Mesangial cell (primary cell): ENCODE data around the gene LENEP. TPM values are rescaled to one million over a fixed set of nuclear protein-coding genes. Genes with fewer than 3 reads are reported as not detected.

Source experiments
- total RNA-seq: library from RNA; depleted of rRNA; stranded (reverse); fragments of >200 nt; gene quantifications from 2 replicates; pipeline ENCODE4 v1.2.3, GENCODE V29; 2015

The LENEP gene
- 0.89 TPM in 1 of 2 replicates, not detected in the other for total RNA-seq

GRCh38 chr1:154993572-154994268 is at the start of gene LENEP:
LENEP (plus strand) TSS chr1:154993586; CDS start chr1:154993608, 22 bp downstream.

GRCh38 chr1:154955718-154956543 is 37.5 kb upstream of the LENEP start, which contains the start of gene PBXIP1:
PBXIP1 (minus strand) TSS chr1:154956099; CDS start chr1:154953721, 2,378 bp downstream.

GRCh38 chr1:154961207-154962155 is 31.9 kb upstream of the LENEP start, which contains the start of gene PYGO2:
PYGO2 (minus strand) TSS chr1:154961782; CDS start chr1:154961576, 206 bp downstream.

GRCh38 chr1:154970631-154971340 is 22.6 kb upstream of the LENEP start, which contains the start of gene SHC1:
SHC1 (minus strand) TSS chr1:154970747; CDS start chr1:154970526, 221 bp downstream.

GRCh38 chr1:154974102-154974807 is 19.1 kb upstream of the LENEP start, which contains the start of gene CKS1B:
CKS1B (plus strand) TSS chr1:154974681; CDS start chr1:154974746, 65 bp downstream.

GRCh38 chr1:154982897-154983648 is 10.3 kb upstream of the LENEP start, which contains the start of gene FLAD1:
FLAD1 (plus strand) TSS chr1:154983344; CDS start chr1:154983695, 351 bp downstream.

GRCh38 chr1:155002464-155003226 is 9.3 kb downstream of the LENEP start, which contains the start of gene ZBTB7B:
ZBTB7B (plus strand) TSS chr1:155002802; CDS start chr1:155014661, 11,859 bp downstream.

GRCh38 chr1:155033524-155033923 is 40.1 kb downstream of the LENEP start, which contains the start of the genes DCST1 and DCST2:
DCST1 (plus strand) TSS chr1:155033824; CDS start chr1:155034037, 213 bp downstream.
DCST2 (minus strand) TSS chr1:155033781; CDS start chr1:155033701, 80 bp downstream.

Other genes with a start within 250 kb of the LENEP start
- gene KCNN3, start 123.3 kb upstream of the LENEP start, total RNA-seq: under 0.01 TPM in 2 replicates
- 10.8 and 13.6 TPM in 2 replicates for gene PMVK, start 56.9 kb upstream of the LENEP start, total RNA-seq
- gene PBXIP1, start 37.5 kb upstream of the LENEP start, total RNA-seq: 19.6 and 134 TPM in 2 replicates
- 21.0 and 27.5 TPM in 2 replicates for gene PYGO2, start 31.8 kb upstream of the LENEP start, total RNA-seq
- gene SHC1, start 22.8 kb upstream of the LENEP start, total RNA-seq: 197 and 225 TPM in 2 replicates
- gene CKS1B, start 18.9 kb upstream of the LENEP start, total RNA-seq: 35.0 and 288 TPM in 2 replicates
- gene FLAD1, start 10.2 kb upstream of the LENEP start, total RNA-seq: 39.6 and 50.0 TPM in 2 replicates
- gene ZBTB7B, start 9.2 kb downstream of the LENEP start, total RNA-seq: 19.1 and 23.5 TPM in 2 replicates
- 0.13 TPM in 1 of 2 replicates, not detected in the other for gene DCST2, start 40.2 kb downstream of the LENEP start, total RNA-seq
- gene DCST1, start 40.2 kb downstream of the LENEP start, total RNA-seq: not detected in 2 replicates
- 116 and 227 TPM in 2 replicates for gene ADAM15, start 57.7 kb downstream of the LENEP start, total RNA-seq
- 13.5 and 17.6 TPM in 2 replicates for gene EFNA4, start 70.2 kb downstream of the LENEP start, total RNA-seq
- gene EFNA3, start 85.3 kb downstream of the LENEP start, total RNA-seq: 0.98 and 4.3 TPM in 2 replicates
- gene EFNA1, start 134.3 kb downstream of the LENEP start, total RNA-seq: 10.6 and 41.1 TPM in 2 replicates
- 42.0 and 45.3 TPM in 2 replicates for gene SLC50A1, start 142.3 kb downstream of the LENEP start, total RNA-seq
- gene DPM3, start 146.9 kb downstream of the LENEP start, total RNA-seq: 65.3 and 79.0 TPM in 2 replicates
- 239 and 262 TPM in 2 replicates for gene KRTCAP2, start 179.7 kb downstream of the LENEP start, total RNA-seq
- 6.0 and 11.2 TPM in 2 replicates for gene TRIM46, start 180.3 kb downstream of the LENEP start, total RNA-seq
- 10.3 and 67.4 TPM in 2 replicates for gene THBS3, start 214.3 kb downstream of the LENEP start, total RNA-seq
- 113 and 146 TPM in 2 replicates for gene MTX1, start 215.1 kb downstream of the LENEP start, total RNA-seq